Nephron progenitor cell (in vitro differentiated cells): ENCODE data around the gene ALK.

Experiments used
- DNase-seq: peaks from one replicate; pipeline ENCODE4 v3.0.0; 2021
- H3K27ac Mint-ChIP-seq: 2 replicates; pipeline ENCODE4 v1.8.0; 2021; ENCODE audit warnings: mild to moderate bottlenecking, moderate library complexity, mixed read lengths
- H3K27me3 Mint-ChIP-seq: 2 replicates; pipeline ENCODE4 v1.8.0; 2021; ENCODE audit warnings: mild to moderate bottlenecking, low read depth, mixed read lengths; ENCODE audit not compliant: poor library complexity
- H3K36me3 Mint-ChIP-seq: 2 replicates; pipeline ENCODE4 v1.8.0; 2021; ENCODE audit warnings: low read depth, mixed read lengths
- H3K4me1 Mint-ChIP-seq: 2 replicates; pipeline ENCODE4 v1.8.0; 2021; ENCODE audit warnings: mixed read lengths
- H3K4me3 Mint-ChIP-seq: 2 replicates; pipeline ENCODE4 v1.8.0; 2021; ENCODE audit warnings: mild to moderate bottlenecking, moderate library complexity, mixed read lengths
- H3K9me3 Mint-ChIP-seq: 2 replicates; pipeline ENCODE4 v1.8.0; 2021; ENCODE audit warnings: mild to moderate bottlenecking, moderate library complexity, mixed read lengths
- CTCF ChIP-seq: fragments of 200-600 bp; sonication (generic); IDR thresholded peaks from 2 replicates; pipeline ENCODE4 v1.5.0; 2021; ENCODE audit warnings: antibody characterized with exemption

ALK gene

GRCh38 chr2:29703336-29703735, 218.1 kb downstream of the ALK start:
- DNase-seq: no peak
- Mint-ChIP-seq H3K27me3 (peaks cover 29% of the 10 kb centered on the region), H3K4me1 (peaks cover 21% of the 10 kb centered on the region), H3K9me3 (peaks cover 13% of the 10 kb centered on the region), H3K27ac (no peak overlapping the region), H3K36me3 (no peaks in the 10 kb centered on the region), H3K4me3 (no peak overlapping the region)
- no peak for TF ChIP-seq CTCF

- no peak overlapping the region for H3K27ac Mint-ChIP-seq
- H3K9me3 Mint-ChIP-seq: peaks cover 13% of the 10 kb centered on the region
- DNase-seq: no peak
- H3K27me3 Mint-ChIP-seq: peaks cover 20% of the 10 kb centered on the region
- no peaks in the 10 kb centered on the region for H3K36me3 Mint-ChIP-seq
- no peak for TF ChIP-seq CTCF
- H3K4me3 Mint-ChIP-seq: no peak overlapping the region
- peaks cover 21% of the 10 kb centered on the region for H3K4me1 Mint-ChIP-seq
These were observed 219.1 kb downstream of the ALK start for GRCh38 chr2:29702276-29702675.

- H3K27ac Mint-ChIP-seq: no peak overlapping the region
- H3K4me1 Mint-ChIP-seq: peaks cover 9% of the 10 kb centered on the region
- no peak for TF ChIP-seq CTCF
- peaks cover 13% of the 10 kb centered on the region for H3K9me3 Mint-ChIP-seq
- H3K4me3 Mint-ChIP-seq: no peak overlapping the region
- no peaks in the 10 kb centered on the region for H3K36me3 Mint-ChIP-seq
- peaks cover 11% of the 10 kb centered on the region for H3K27me3 Mint-ChIP-seq
- DNase-seq: no peak
These were observed 220.8 kb downstream of the ALK start for GRCh38 chr2:29700560-29700959.

GRCh38 chr2:29699045-29699444, 222.3 kb downstream of the ALK start:
- H3K4me1 Mint-ChIP-seq: peaks cover 5% of the 10 kb centered on the region
- H3K4me3 Mint-ChIP-seq: no peak overlapping the region
- peaks cover 13% of the 10 kb centered on the region for H3K9me3 Mint-ChIP-seq
- TF ChIP-seq CTCF: no peak
- no peaks in the 10 kb centered on the region for H3K36me3 Mint-ChIP-seq
- no peak for DNase-seq
- no peak overlapping the region for H3K27ac Mint-ChIP-seq
- peaks cover 12% of the 10 kb centered on the region for H3K27me3 Mint-ChIP-seq

- H3K27me3 Mint-ChIP-seq: peaks cover 12% of the 10 kb centered on the region
- no peak for TF ChIP-seq CTCF
- peaks cover 5% of the 10 kb centered on the region for H3K4me1 Mint-ChIP-seq
- DNase-seq: no peak
- no peak overlapping the region for H3K4me3 Mint-ChIP-seq
- no peak overlapping the region for H3K27ac Mint-ChIP-seq
- H3K9me3 Mint-ChIP-seq: peaks cover 13% of the 10 kb centered on the region
- H3K36me3 Mint-ChIP-seq: no peaks in the 10 kb centered on the region
These were observed 223.2 kb downstream of the ALK start for GRCh38 chr2:29698216-29698615.

- no peak overlapping the region for H3K4me3 Mint-ChIP-seq
- H3K36me3 Mint-ChIP-seq: no peaks in the 10 kb centered on the region
- no peak for DNase-seq
- peaks cover 5% of the 10 kb centered on the region for H3K4me1 Mint-ChIP-seq
- no peak overlapping the region for H3K27ac Mint-ChIP-seq
- peaks cover 14% of the 10 kb centered on the region for H3K9me3 Mint-ChIP-seq
- no peak for TF ChIP-seq CTCF
- H3K27me3 Mint-ChIP-seq: peaks cover 9% of the 10 kb centered on the region
These were observed 223.7 kb downstream of the ALK start for GRCh38 chr2:29697715-29698114.
